ENCODE measurements around the gene VPS35L.

DNA sequence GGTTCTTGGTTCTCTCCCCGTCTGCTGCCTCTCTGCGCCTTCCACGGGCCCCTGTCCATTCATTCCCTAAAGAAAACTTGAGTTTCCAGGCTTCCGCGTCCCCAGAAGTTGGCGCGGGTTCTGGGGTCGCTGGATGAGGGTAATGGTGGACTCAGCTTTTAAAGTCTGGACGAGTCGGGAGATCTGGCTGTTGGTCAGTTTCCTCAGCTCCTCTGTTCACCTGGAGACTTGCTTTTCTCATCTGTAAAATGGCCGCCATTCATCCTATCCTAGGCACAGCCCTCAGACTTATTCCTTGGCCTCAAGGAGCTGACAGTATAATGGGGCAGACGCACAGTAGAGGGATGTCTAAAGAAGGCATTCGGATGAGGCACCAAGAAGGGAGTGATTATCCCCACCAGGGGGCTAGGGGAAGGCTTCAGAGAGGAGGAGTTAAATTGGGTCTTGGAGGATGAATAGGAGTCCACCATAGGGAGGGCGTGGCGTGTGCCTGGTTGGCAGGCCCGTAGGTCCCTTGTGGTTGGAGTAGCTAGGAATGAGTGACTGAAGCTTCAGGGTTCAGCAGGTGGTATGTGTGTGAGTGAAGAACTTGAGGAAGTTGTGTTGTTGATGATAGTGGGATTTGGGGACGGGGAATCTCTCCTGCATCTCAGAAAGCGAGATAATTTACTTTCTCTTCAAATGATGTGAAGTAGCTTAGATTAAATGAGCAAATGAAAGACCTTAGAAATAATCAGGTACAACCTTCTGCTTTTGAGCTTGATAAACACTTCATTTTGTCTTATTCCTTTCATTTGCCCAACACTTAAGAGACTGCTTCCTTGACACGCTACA is 652 bp downstream of the VPS35L start:
- TF ChIP-seq, protein P1, sequence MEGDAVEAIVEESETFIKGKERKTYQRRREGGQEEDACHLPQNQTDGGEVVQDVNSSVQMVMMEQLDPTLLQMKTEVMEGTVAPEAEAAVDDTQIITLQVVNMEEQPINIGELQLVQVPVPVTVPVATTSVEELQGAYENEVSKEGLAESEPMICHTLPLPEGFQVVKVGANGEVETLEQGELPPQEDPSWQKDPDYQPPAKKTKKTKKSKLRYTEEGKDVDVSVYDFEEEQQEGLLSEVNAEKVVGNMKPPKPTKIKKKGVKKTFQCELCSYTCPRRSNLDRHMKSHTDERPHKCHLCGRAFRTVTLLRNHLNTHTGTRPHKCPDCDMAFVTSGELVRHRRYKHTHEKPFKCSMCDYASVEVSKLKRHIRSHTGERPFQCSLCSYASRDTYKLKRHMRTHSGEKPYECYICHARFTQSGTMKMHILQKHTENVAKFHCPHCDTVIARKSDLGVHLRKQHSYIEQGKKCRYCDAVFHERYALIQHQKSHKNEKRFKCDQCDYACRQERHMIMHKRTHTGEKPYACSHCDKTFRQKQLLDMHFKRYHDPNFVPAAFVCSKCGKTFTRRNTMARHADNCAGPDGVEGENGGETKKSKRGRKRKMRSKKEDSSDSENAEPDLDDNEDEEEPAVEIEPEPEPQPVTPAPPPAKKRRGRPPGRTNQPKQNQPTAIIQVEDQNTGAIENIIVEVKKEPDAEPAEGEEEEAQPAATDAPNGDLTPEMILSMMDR (IDR thresholded peaks at IDR 0.05; ENCODE audit: low read depth, low read length, poor library complexity, severe bottlenecking) = peak; percentile 13
- no peak for TF ChIP-seq EZH2phosphoT487 (IDR thresholded peaks at IDR 0.05; ENCODE audit: borderline replicate concordance, low read length)

All from DOHH2 (cell line).